Neural cell (in vitro differentiated cells): ENCODE measurements around the gene ZC3HAV1L. TPM values are rescaled to one million over a fixed set of nuclear protein-coding genes. Genes with fewer than 3 reads are reported as not detected.

Experiments
- H2AFZ ChIP-seq: fragments of 200-600, 300-800 bp; sonication (generic), shearing (Covaris generic); 2 replicates; pipeline ENCODE4 v1.6.0; 2014; ENCODE audit warnings: low read depth, mild to moderate bottlenecking, antibody characterized with exemption, low read length, moderate library complexity
- H3F3A ChIP-seq: fragments of 200-600 bp; shearing (Covaris generic); 2 replicates; pipeline ENCODE4 v1.6.1; 2016; ENCODE audit warnings: mild to moderate bottlenecking, moderate library complexity, mixed read lengths, antibody characterized with exemption, low read length; ENCODE audit not compliant: insufficient read depth, poor library complexity, severe bottlenecking
- H3K27ac ChIP-seq: fragments of 200-600, 300-800 bp; sonication (generic), shearing (Covaris generic); 2 replicates; pipeline ENCODE4 v1.5.1; 2014; ENCODE audit warnings: mild to moderate bottlenecking, low read length, moderate library complexity
- H3K27me3 ChIP-seq: fragments of 300-800, 200-600 bp; sonication (generic), shearing (Covaris generic); 2 replicates; pipeline ENCODE4 v1.6.0; 2014; ENCODE audit warnings: mild to moderate bottlenecking, low read depth, low read length, moderate library complexity; ENCODE audit not compliant: insufficient read depth
- H3K36me3 ChIP-seq: fragments of 300-800, 200-600 bp; sonication (generic), shearing (Covaris generic); 2 replicates; pipeline ENCODE4 v1.5.1; 2014; ENCODE audit warnings: mild to moderate bottlenecking, antibody characterized with exemption, low read length, moderate library complexity; ENCODE audit not compliant: insufficient read depth
- H3K4me2 ChIP-seq: fragments of 300-800, 200-600 bp; sonication (generic), shearing (Covaris generic); 2 replicates; pipeline ENCODE4 v1.6.0; 2014; ENCODE audit warnings: mild to moderate bottlenecking, low read length
- H3K4me3 ChIP-seq: fragments of 300-800, 200-600 bp; sonication (generic), shearing (Covaris generic); 2 replicates; pipeline ENCODE4 v1.5.1; 2014; ENCODE audit warnings: mild to moderate bottlenecking, low read length, moderate library complexity
- H3K79me2 ChIP-seq: fragments of 200-600 bp; shearing (Covaris generic); replicated peaks from 2 replicates; pipeline ENCODE4 v1.6.0; 2014; ENCODE audit warnings: mild to moderate bottlenecking, low read length, moderate library complexity; ENCODE audit not compliant: insufficient read depth
- H3K9ac ChIP-seq: fragments of 300-800, 200-600 bp; sonication (generic), shearing (Covaris generic); 2 replicates; pipeline ENCODE4 v1.6.1; 2016; ENCODE audit warnings: mild to moderate bottlenecking, low read length, mixed read lengths
- H3K9me2 ChIP-seq: fragments of 200-600 bp; shearing (Covaris generic); 2 replicates; pipeline ENCODE4 v1.6.1; 2016; ENCODE audit warnings: mild to moderate bottlenecking, low read length, mixed read lengths; ENCODE audit not compliant: insufficient read depth
- H3K9me3 ChIP-seq: fragments of 200-600, 300-800 bp; sonication (generic), shearing (Covaris generic); 2 replicates; pipeline ENCODE4 v1.6.1; 2016; ENCODE audit warnings: mild to moderate bottlenecking, mixed run types, low read length, moderate library complexity, mixed read lengths
- H4K20me1 ChIP-seq: fragments of 200-600 bp; shearing (Covaris generic); 2 replicates; pipeline ENCODE4 v1.6.1; 2016; ENCODE audit warnings: mild to moderate bottlenecking, mixed run types; ENCODE audit not compliant: insufficient read depth
- EP300 ChIP-seq: fragments of 450-650 bp; conservative IDR thresholded peaks from 2 replicates; pipeline ENCODE4 v1.6.1; 2014; ENCODE audit warnings: antibody characterized with exemption, mild to moderate bottlenecking, moderate library complexity; ENCODE audit not compliant: poor library complexity, severe bottlenecking
- EZH2 ChIP-seq: fragments of 200-600, 300-800 bp; shearing (Covaris generic), sonication (generic); IDR thresholded peaks from 2 replicates; pipeline ENCODE4 v1.6.1; 2014; ENCODE audit warnings: antibody characterized with exemption, low read length, borderline replicate concordance, mild to moderate bottlenecking; ENCODE audit not compliant: insufficient read depth, poor library complexity, severe bottlenecking
- MXI1 ChIP-seq: fragments of 450-650 bp; conservative IDR thresholded peaks from 2 replicates; pipeline ENCODE4 v1.6.1; 2014; ENCODE audit warnings: antibody characterized with exemption, mild to moderate bottlenecking; ENCODE audit not compliant: poor library complexity, severe bottlenecking
- POLR2AphosphoS5 ChIP-seq: IDR thresholded peaks from 2 replicates; pipeline ENCODE4 v1.6.1; 2012
- RAD21 ChIP-seq: fragments of 450-650 bp; conservative IDR thresholded peaks from 2 replicates; pipeline ENCODE4 v1.6.1; 2014; ENCODE audit warnings: antibody characterized with exemption, mild to moderate bottlenecking, moderate library complexity
- REST ChIP-seq: IDR thresholded peaks from 2 replicates; pipeline ENCODE4 v1.6.1; 2012; ENCODE audit warnings: borderline replicate concordance
- SMC3 ChIP-seq: fragments of 450-650 bp; conservative IDR thresholded peaks from 2 replicates; pipeline ENCODE4 v1.6.1; 2014; ENCODE audit warnings: antibody characterized with exemption, mild to moderate bottlenecking, moderate library complexity; ENCODE audit not compliant: poor library complexity
- TAF1 ChIP-seq: IDR thresholded peaks from 2 replicates; pipeline ENCODE4 v1.6.1; 2012; ENCODE audit warnings: low read depth
- polyA plus RNA-seq: library from polyadenylated mRNA; depleted of rRNA; stranded (reverse); fragments of >200 nt; gene quantifications from 2 replicates; pipeline ENCODE4 v1.2.3, GENCODE V29; 2014
- TF ChIP-seq, protein P1 (sequence below): fragments of 450-650 bp; IDR thresholded peaks from 2 replicates; pipeline ENCODE4 v1.5.1; 2014; ENCODE audit warnings: antibody characterized with exemption, mild to moderate bottlenecking, moderate library complexity; ENCODE audit not compliant: poor library complexity, severe bottlenecking

ZC3HAV1L gene
- polyA plus RNA-seq, 1 donor from 2014 or later: not detected

DNA sequence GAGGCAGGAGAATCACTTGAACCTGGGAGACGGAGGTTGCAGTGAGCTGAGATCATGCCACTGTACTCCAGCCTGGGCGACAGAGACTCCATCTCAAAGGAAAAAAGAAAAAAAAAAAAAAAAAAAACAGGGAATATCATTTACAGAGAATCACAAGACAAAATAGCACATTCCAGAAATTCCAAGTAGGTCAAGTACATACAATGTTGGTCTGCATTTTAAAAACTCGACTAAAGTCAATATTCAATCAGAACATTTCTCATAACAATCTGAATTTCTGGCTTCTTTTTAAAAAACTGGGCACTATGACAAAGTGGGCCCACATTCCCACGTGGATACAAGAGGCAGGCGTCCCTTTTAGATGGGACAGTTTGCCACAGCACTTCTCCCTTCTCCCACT lies 12.8 kb downstream of the ZC3HAV1L start:
- no peaks in the 10 kb centered on the region for H3K79me2 ChIP-seq
- no peak overlapping the region for H3K4me3 ChIP-seq
- no peaks in the 10 kb centered on the region for H4K20me1 ChIP-seq
- H3K36me3 ChIP-seq: no peaks in the 10 kb centered on the region
- H3K27me3 ChIP-seq: no peaks in the 10 kb centered on the region
- no peaks in the 10 kb centered on the region for H3K9me2 ChIP-seq
- TF ChIP-seq TAF1: no peak
- no peak for TF ChIP-seq REST
- TF ChIP-seq SMC3: no peak
- no peak for TF ChIP-seq MXI1
- TF ChIP-seq RAD21: no peak
- TF ChIP-seq, protein P1, sequence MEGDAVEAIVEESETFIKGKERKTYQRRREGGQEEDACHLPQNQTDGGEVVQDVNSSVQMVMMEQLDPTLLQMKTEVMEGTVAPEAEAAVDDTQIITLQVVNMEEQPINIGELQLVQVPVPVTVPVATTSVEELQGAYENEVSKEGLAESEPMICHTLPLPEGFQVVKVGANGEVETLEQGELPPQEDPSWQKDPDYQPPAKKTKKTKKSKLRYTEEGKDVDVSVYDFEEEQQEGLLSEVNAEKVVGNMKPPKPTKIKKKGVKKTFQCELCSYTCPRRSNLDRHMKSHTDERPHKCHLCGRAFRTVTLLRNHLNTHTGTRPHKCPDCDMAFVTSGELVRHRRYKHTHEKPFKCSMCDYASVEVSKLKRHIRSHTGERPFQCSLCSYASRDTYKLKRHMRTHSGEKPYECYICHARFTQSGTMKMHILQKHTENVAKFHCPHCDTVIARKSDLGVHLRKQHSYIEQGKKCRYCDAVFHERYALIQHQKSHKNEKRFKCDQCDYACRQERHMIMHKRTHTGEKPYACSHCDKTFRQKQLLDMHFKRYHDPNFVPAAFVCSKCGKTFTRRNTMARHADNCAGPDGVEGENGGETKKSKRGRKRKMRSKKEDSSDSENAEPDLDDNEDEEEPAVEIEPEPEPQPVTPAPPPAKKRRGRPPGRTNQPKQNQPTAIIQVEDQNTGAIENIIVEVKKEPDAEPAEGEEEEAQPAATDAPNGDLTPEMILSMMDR: no peak
- no peak for TF ChIP-seq EZH2
- no peak for TF ChIP-seq POLR2AphosphoS5
- no peak for TF ChIP-seq EP300
- H3K9ac ChIP-seq: no peak overlapping the region
- H3K9me3 ChIP-seq: no peaks in the 10 kb centered on the region
- H3F3A ChIP-seq: no peaks in the 10 kb centered on the region
- H2AFZ ChIP-seq: no peak overlapping the region
- H3K4me2 ChIP-seq: no peak overlapping the region
- no peak overlapping the region for H3K27ac ChIP-seq

DNA sequence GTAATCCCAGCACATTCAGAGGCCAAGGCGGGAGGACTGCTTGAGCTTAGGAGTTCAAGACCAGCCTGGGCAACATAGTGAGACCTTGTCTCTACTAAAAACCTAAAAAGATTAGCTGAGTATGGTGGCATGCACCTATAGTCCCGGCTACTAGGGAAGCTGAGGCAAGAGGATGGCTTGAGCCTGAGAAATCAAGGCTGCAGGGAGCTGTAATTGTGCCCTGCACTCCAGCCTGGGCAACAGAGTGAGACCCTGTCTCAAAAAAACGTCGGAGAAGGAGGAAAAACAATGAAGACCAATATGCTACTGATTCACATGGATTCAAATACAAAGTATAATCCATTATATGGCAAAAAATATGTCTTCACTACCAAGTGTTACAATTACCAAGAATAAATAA lies 13.6 kb downstream of the ZC3HAV1L start:
- Histone ChIP-seq H3K36me3 (no peaks in the 10 kb centered on the region), H3K4me3 (no peak overlapping the region), H3F3A (no peaks in the 10 kb centered on the region), H3K79me2 (no peaks in the 10 kb centered on the region), H2AFZ (no peak overlapping the region), H3K9ac (no peak overlapping the region), H3K9me2 (no peaks in the 10 kb centered on the region), H3K4me2 (no peak overlapping the region), H3K27me3 (no peaks in the 10 kb centered on the region), H3K9me3 (no peaks in the 10 kb centered on the region), H4K20me1 (no peaks in the 10 kb centered on the region), H3K27ac (no peak overlapping the region)
- TF ChIP-seq REST: no peak
- no peak for TF ChIP-seq SMC3
- no peak for TF ChIP-seq EZH2
- TF ChIP-seq, protein P1: no peak
- TF ChIP-seq POLR2AphosphoS5: no peak
- no peak for TF ChIP-seq TAF1
- no peak for TF ChIP-seq MXI1
- TF ChIP-seq RAD21: no peak
- TF ChIP-seq EP300: no peak
